Stimulated activated CD8-positive, alpha-beta memory T cell treated with anti-CD3 and anti-CD28 coated beads, Interleukin-4, amount 100 ng/mL, for 1 hour (primary cell): Measurements from ENCODE around the gene STX12.
"Not testable (repeated sequence)": the region's sequence is repeated elsewhere in the genome, so short reads cannot be mapped to it uniquely, and the experiment has no call there.

ENCODE experiments used
- DNase-seq, 2 donors: peaks; one replicate each; pipeline ENCODE4 v3.0.0-alpha.2; 2020; ENCODE audit warnings: low read depth in 2 of 2, low spot score in 1 of 2

STX12 gene

DNA sequence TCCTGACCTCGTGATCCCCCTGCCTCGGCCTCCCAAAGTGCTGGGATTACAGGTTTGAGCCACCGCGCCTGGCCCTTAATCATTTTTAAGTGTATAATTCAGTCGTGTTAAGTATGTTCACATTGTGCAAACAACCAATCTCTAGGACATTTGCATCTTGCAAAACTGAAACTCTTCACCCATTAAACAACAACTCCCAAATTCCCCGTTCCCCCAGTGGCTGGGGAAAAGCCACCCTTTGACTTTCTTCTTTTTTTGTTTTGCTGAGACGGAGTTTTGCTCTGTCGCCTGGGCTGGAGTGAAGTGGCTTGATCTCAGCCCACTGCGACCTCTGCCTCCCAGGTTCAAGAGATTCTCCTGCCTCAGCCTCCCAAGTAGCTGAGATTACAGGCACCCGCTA is 92.8 kb downstream of the STX12 start:
- DNase-seq: no peak

DNA sequence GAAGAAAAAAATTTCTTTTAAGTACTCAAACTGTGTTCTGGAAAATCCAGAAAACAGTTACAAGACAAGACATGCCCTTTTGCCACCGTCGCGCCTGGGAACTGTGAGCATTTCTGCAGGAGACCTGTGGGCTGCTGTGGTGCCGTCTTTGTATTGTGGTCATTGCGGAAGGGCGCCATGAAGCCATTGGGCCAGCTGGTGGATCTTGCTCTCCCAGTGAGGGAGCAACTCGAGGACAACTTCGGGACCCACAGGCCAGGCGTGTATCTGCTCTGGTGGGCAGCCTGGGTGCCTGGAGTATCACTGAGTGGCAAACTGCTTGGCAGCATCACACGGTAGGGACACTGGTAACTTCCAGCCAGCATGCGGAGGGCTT is 95.5 kb downstream of the STX12 start:
- DNase-seq: no peak

- peak; percentile 30 to 37 for DNase-seq
Observed at GRCh38 chr1:27868932-27869718, 96.1 kb downstream of the STX12 start.

GRCh38 chr1:27869719-27870085 is 96.7 kb downstream of the STX12 start:
- DNase-seq: no peak

DNA sequence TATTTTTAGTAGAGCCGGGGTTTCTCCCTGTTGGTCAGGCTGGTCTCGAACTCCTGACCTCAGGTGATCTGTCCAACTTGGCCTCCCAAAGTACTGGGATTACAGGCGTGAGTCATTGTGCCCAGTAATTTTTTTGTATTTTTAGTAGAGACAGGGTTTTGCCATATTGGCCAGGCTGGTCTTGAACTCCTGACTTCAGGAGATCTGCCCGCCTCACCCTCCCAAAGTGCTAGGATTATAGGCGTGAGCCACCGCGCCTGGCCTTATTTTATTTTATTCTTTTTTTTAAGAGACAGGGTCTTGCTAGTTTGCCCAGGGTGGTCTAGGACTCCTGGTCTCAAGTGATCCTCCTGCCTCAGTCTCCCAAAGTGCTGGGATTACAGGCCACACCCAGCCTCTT is 98.1 kb downstream of the STX12 start:
- not testable (repeated sequence) for DNase-seq

- peak; percentile 61 to 68 for DNase-seq
Observed at GRCh38 chr1:27872059-27872801, 99.2 kb downstream of the STX12 start, which contains the start of gene THEMIS2. TSS of gene THEMIS2 (plus strand) at chr1:27872544. CDS start at chr1:27872572, 28 bp downstream.

- DNase-seq: no peak
Observed at GRCh38 chr1:27872802-27873551, 100.0 kb downstream of the STX12 start.

DNA sequence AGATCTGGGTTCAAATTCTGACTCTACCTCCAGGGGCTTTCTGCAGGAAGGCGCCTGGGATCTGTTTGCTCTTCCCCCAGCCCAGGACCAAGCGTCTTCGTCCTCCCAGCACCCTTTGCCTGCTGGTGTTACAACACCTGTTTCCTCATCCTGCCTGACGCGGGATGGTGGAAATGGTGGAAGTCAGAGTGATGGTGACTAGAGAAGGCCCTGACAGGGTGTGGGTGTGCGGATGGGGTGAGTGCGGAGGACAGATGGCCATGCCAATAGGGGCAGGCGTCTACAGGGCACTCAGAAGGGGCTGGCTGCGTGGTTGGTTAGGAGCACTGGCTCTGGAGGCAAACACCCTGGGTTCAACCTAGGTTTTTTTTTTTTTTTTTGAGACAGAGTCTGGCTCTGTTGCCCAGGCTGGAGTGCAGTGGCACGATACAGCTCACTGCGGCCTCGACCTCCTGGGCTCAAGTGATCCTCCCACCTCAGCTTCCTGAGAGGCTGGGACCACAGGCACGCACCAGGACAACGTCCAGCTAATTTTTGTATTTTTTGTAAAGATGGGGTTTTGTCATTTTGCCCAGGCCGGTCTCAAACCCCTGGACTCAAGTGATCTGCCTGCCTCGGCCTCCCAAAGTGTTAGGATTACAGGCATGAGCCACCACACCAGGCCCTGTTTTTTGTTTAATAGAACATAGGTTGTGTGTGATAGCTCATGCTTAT is 100.8 kb downstream of the STX12 start:
- no peak for DNase-seq
